ENCODE data around the gene AGTR2. TPM values are rescaled to one million over a fixed set of nuclear protein-coding genes. Genes with fewer than 3 reads are reported as not detected.
"Not testable (repeated sequence)": the region's sequence is repeated elsewhere in the genome, so short reads cannot be mapped to it uniquely, and the experiment has no call there.

The AGTR2 gene
- total and polyA plus RNA-seq, 2 donors (not counting 3 experiments of a cell fraction or from before 2014, with no cell fraction given): not detected

DNA sequence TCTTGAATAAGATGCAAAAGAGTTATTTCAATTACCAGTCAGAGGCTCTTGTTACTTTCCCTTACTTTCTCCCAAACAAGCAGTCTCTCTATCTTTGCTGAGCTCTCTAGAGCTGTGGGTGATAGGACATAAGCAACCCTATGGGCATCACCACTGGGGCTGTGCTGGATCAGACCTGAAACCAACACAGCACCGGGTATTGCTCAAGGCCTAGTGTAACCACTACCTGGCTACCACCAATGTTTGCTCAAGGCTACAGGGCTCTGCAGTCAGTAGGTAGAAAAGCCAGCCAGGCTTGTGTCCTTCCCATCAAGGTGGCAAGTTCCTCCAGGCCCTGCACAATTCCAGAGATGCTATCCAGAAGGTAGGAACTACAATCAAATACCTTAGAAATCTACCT, 35.3 kb upstream of the AGTR2 start:
- dilution Hi-C loops (cut with MboI; ENCODE audit: extremely low pct_ligation_motif_present, low sequenced_read_pairs): no loop called here
- Histone ChIP-seq H3K27ac (ENCODE audit: insufficient read depth, low read depth, low read length) (no peak overlapping the region), H3K36me3 (ENCODE audit: control insufficient read depth in 2 of 2, extremely low read depth in 1 of 2, insufficient read depth in 2 of 2, low read length in 2 of 2) (no peaks in the 10 kb centered on the region), H3K9me3 (replicated peaks; ENCODE audit: control insufficient read depth, insufficient read depth, low read length) (no peaks in the 10 kb centered on the region), H2AFZ (ENCODE audit: low read depth, low read length) (no peak overlapping the region), H3K4me3 (replicated peaks in 1 of 3; ENCODE audit: insufficient read depth in 1 of 3, low read depth in 1 of 3, low read length in 3 of 3) (no peak overlapping the region), H3K79me2 (ENCODE audit: control insufficient read depth, insufficient read depth, low read length) (no peaks in the 10 kb centered on the region), H3K4me1 (ENCODE audit: control insufficient read depth, extremely low read depth, insufficient read depth, low read length) (no peaks in the 10 kb centered on the region), H4K20me1 (replicated peaks; ENCODE audit: control insufficient read depth, extremely low read depth, insufficient read depth, low read length) (no peaks in the 10 kb centered on the region), H3K4me2 (ENCODE audit: insufficient read depth, low read length) (no peak overlapping the region), H3K9me1 (replicated peaks; ENCODE audit: control insufficient read depth, extremely low read depth, insufficient read depth, low read length) (no peaks in the 10 kb centered on the region), H3K9ac (replicated peaks; ENCODE audit: extremely low read depth, insufficient read depth, low read length) (no peak overlapping the region), H3K27me3 (ENCODE audit: control insufficient read depth in 2 of 2, insufficient read depth in 2 of 2, low read length in 2 of 2) (no peaks in the 10 kb centered on the region)
- POLR2A ChIA-PET: no interaction called here
- CTCF ChIA-PET: no interaction called here
- intact Hi-C loops (cut with micrococcal nuclease): no loop called here
- no TSS peak for BruUV-seq (replicated peaks)
- FAIRE-seq: no peak
- TF ChIP-seq, protein P1, sequence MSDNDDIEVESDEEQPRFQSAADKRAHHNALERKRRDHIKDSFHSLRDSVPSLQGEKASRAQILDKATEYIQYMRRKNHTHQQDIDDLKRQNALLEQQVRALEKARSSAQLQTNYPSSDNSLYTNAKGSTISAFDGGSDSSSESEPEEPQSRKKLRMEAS (IDR thresholded peaks at IDR 0.05; ENCODE audit: insufficient read depth, insufficient read length): no peak
- TF ChIP-seq JUN (IDR thresholded peaks at IDR 0.05; ENCODE audit: borderline replicate concordance, insufficient read depth, insufficient read length, low read depth) (no peak), GATA2 (IDR thresholded peaks at IDR 0.05; ENCODE audit: insufficient read depth, insufficient read length, low read depth, low read length) (no peak), POLR2A (IDR thresholded peaks at IDR 0.05; ENCODE audit: low read depth, low read length) (no peak), POLR2AphosphoS5 (IDR thresholded peaks at IDR 0.05; ENCODE audit: insufficient read depth, low read depth, low read length) (no peak), MYC (IDR thresholded peaks at IDR 0.05; ENCODE audit: low read depth, low read length) (no peak), FOS (IDR thresholded peaks at IDR 0.05; ENCODE audit: borderline replicate concordance, insufficient read depth, low read length) (no peak), EZH2 (IDR thresholded peaks at IDR 0.05; ENCODE audit: borderline replicate concordance, low read depth, low read length, severe bottlenecking) (no peak)
- TF ChIP-seq, protein P2, sequence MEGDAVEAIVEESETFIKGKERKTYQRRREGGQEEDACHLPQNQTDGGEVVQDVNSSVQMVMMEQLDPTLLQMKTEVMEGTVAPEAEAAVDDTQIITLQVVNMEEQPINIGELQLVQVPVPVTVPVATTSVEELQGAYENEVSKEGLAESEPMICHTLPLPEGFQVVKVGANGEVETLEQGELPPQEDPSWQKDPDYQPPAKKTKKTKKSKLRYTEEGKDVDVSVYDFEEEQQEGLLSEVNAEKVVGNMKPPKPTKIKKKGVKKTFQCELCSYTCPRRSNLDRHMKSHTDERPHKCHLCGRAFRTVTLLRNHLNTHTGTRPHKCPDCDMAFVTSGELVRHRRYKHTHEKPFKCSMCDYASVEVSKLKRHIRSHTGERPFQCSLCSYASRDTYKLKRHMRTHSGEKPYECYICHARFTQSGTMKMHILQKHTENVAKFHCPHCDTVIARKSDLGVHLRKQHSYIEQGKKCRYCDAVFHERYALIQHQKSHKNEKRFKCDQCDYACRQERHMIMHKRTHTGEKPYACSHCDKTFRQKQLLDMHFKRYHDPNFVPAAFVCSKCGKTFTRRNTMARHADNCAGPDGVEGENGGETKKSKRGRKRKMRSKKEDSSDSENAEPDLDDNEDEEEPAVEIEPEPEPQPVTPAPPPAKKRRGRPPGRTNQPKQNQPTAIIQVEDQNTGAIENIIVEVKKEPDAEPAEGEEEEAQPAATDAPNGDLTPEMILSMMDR (IDR thresholded peaks at IDR 0.05; ENCODE audit: extremely low read depth in 1 of 2, insufficient read depth in 1 of 2, low read depth in 1 of 2, low read length in 2 of 2): no peak
- no peak for DNase-seq (ENCODE audit: low read depth, low spot score)

DNA sequence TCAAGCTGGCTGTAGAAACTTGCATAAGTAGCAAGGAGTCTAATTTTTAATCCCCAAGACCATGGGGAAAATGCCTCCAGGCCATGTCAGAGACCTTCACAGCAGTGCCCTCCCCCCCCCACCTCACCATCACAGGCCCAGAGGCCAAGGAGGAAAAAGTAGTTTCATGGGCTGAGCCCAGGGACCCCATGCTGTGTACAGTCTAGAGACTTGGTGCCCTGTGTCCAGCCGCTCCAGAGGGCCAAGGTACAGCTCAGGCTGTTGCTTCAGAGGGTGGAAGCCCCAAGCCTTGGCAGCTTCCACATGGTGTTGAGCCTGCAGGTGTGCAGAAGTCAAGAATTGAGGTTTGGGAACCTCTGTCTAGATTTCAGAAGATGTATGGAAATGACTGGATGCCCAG, 29.3 kb upstream of the AGTR2 start:
- H3K4me1 ChIP-seq (ENCODE audit: control insufficient read depth, extremely low read depth, insufficient read depth, low read length); H4K20me1 ChIP-seq (replicated peaks; ENCODE audit: control insufficient read depth, extremely low read depth, insufficient read depth, low read length); H3K4me2 ChIP-seq (ENCODE audit: insufficient read depth, low read length); CTCF ChIA-PET; H3K27ac ChIP-seq (ENCODE audit: insufficient read depth, low read depth, low read length); H3K79me2 ChIP-seq (ENCODE audit: control insufficient read depth, insufficient read depth, low read length); H3K36me3 ChIP-seq (ENCODE audit: control insufficient read depth in 2 of 2, extremely low read depth in 1 of 2, insufficient read depth in 2 of 2, low read length in 2 of 2); DNase-seq (ENCODE audit: low read depth, low spot score); FAIRE-seq; H2AFZ ChIP-seq (ENCODE audit: low read depth, low read length); intact Hi-C loops (cut with micrococcal nuclease); H3K9ac ChIP-seq (replicated peaks; ENCODE audit: extremely low read depth, insufficient read depth, low read length); dilution Hi-C loops (cut with MboI; ENCODE audit: extremely low pct_ligation_motif_present, low sequenced_read_pairs); BruUV-seq (replicated peaks); POLR2A ChIA-PET; H3K27me3 ChIP-seq (ENCODE audit: control insufficient read depth in 2 of 2, insufficient read depth in 2 of 2, low read length in 2 of 2); H3K9me1 ChIP-seq (replicated peaks; ENCODE audit: control insufficient read depth, extremely low read depth, insufficient read depth, low read length); H3K9me3 ChIP-seq (replicated peaks; ENCODE audit: control insufficient read depth, insufficient read depth, low read length); H3K4me3 ChIP-seq (replicated peaks in 1 of 3; ENCODE audit: insufficient read depth in 1 of 3, low read depth in 1 of 3, low read length in 3 of 3): not testable (repeated sequence)

Data from endothelial cell of umbilical vein (primary cell).